ENCODE data around the gene TTI1. TPM values are rescaled to one million over a fixed set of nuclear protein-coding genes. Genes with fewer than 3 reads are reported as not detected.

TTI1 gene
- total and polyA plus RNA-seq, 2 of the 13 experiments (the other 11 are each of a cell fraction or from before 2014, with no cell fraction given), result 22.9 to 39.8 TPM

DNA sequence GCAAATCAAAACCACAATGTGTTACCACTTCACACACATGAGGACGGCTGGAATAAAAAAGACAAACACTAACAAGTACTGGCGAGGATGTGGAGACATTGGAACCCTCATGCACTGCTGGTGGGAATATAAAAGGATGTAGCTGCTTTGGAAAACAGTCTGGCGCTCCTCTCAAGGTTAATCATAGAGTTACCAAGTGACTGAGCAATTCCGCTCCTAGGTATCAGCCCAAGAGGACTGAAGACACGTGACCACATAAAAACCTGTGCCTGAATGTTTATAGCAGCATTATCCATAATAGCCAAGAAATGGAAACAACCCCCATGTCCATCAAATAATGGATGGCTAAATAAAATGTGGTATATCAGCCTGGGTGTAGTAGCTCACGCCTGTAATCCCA, 85.3 kb downstream of the TTI1 start:
- POLR2A ChIA-PET, result no interaction called here
- Histone ChIP-seq H2AFZ (ENCODE audit: low read length) (no peak overlapping the region), H3K27ac (ENCODE audit: extremely low read length, insufficient read depth, low read length) (no peak overlapping the region), H3K4me1 (ENCODE audit: insufficient read depth, low read length) (peaks cover 16% of the 10 kb centered on the region), H4K20me1 (ENCODE audit: insufficient read depth, low read length) (no peaks in the 10 kb centered on the region), H3K9me3 (ENCODE audit: low read length) (no peaks in the 10 kb centered on the region), H3K4me2 (ENCODE audit: low read depth, low read length) (no peak overlapping the region), H3K9ac (ENCODE audit: insufficient read depth, low read depth, low read length) (no peak overlapping the region), H3K36me3 (replicated peaks in 1 of 2; ENCODE audit: control insufficient read depth in 1 of 2, insufficient read depth in 2 of 2, low read length in 2 of 2) (no peaks in the 10 kb centered on the region), H3K79me2 (ENCODE audit: insufficient read depth, low read length) (no peaks in the 10 kb centered on the region), H3K27me3 (ENCODE audit: control insufficient read depth in 1 of 2, insufficient read depth in 2 of 2, low read length in 2 of 2) (peaks cover 1 to 8% of the 10 kb centered on the region in 2 experiments; a peak in 1 of 5 replicates), H3K4me3 (replicated peaks in 1 of 3; ENCODE audit: insufficient read depth in 1 of 3, low read depth in 2 of 3, low read length in 3 of 3) (no peak overlapping the region)
- ATAC-seq, result no peak
- in situ Hi-C loops (cut with HindIII; ENCODE audit: extremely low pct_ligation_motif_present, low pct_unique_long_range_greater_than_20kb) (no loop called here), intact Hi-C loops (cut with micrococcal nuclease; ENCODE audit: unreplicated experiment) (no loop called here)
- FAIRE-seq, result no peak
- DNase-seq (ENCODE audit: low spot score), result no peak
- TF ChIP-seq, protein P1, sequence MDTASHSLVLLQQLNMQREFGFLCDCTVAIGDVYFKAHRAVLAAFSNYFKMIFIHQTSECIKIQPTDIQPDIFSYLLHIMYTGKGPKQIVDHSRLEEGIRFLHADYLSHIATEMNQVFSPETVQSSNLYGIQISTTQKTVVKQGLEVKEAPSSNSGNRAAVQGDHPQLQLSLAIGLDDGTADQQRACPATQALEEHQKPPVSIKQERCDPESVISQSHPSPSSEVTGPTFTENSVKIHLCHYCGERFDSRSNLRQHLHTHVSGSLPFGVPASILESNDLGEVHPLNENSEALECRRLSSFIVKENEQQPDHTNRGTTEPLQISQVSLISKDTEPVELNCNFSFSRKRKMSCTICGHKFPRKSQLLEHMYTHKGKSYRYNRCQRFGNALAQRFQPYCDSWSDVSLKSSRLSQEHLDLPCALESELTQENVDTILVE (CRISPR knock-in tag; IDR thresholded peaks at IDR 0.05), result no peak
- CTCF ChIA-PET (ENCODE audit: low intra/inter-chr PET ratio, low total read pairs), result no interaction called here
- BruUV-seq (replicated peaks), result no TSS peak
- WGBS (ENCODE audit: low lambda C conversion rate), result 40% methylated on average over 6 of the region's 6 CpGs

DNA sequence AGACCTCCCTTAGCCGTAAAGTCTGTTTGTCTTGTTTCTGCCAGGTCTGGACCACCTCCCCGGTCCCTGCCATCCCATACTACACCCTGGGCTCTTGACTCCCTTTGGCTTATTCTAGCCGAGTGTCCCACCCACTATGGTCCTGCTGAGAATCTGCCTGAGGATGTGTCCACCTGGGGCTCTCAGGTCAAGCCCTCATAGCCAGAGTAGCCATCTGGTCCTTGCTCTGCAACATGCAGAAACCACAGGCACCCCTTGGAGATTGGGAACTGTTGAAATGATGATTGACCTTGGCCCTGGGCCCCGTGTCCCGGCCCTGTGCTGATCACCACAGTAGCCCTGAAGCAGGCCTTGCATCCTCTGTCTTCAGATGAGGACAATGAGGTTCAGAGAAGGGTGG, 86.3 kb downstream of the TTI1 start:
- DNase-seq (ENCODE audit: low spot score) (no peak), FAIRE-seq (no peak), ATAC-seq (no peak)
- no peaks in the 10 kb centered on the region for H3K36me3 ChIP-seq (replicated peaks in 1 of 2; ENCODE audit: control insufficient read depth in 1 of 2, insufficient read depth in 2 of 2, low read length in 2 of 2)
- no peak overlapping the region for H2AFZ ChIP-seq (ENCODE audit: low read length)
- intact Hi-C loops (cut with micrococcal nuclease; ENCODE audit: unreplicated experiment) (no loop called here), in situ Hi-C loops (cut with HindIII; ENCODE audit: extremely low pct_ligation_motif_present, low pct_unique_long_range_greater_than_20kb) (no loop called here)
- ChIA-PET POLR2A (no interaction called here), CTCF (ENCODE audit: low intra/inter-chr PET ratio, low total read pairs) (no interaction called here)
- no peak overlapping the region for H3K4me2 ChIP-seq (ENCODE audit: low read depth, low read length)
- no peaks in the 10 kb centered on the region for H4K20me1 ChIP-seq (ENCODE audit: insufficient read depth, low read length)
- H3K4me3 ChIP-seq (replicated peaks in 1 of 3; ENCODE audit: insufficient read depth in 1 of 3, low read depth in 2 of 3, low read length in 3 of 3), result no peak overlapping the region
- TF ChIP-seq JUND (CRISPR knock-in tag; IDR thresholded peaks at IDR 0.05), result no peak
- TF ChIP-seq ZFYVE20 (CRISPR knock-in tag; IDR thresholded peaks at IDR 0.05; ENCODE audit: borderline replicate concordance, low read depth), result no peak
- no peak for TF ChIP-seq MEIS2 (CRISPR knock-in tag; IDR thresholded peaks at IDR 0.05)
- no peak for TF ChIP-seq SRY (CRISPR knock-in tag; IDR thresholded peaks at IDR 0.05)
- TF ChIP-seq ZNF550 (CRISPR knock-in tag; IDR thresholded peaks at IDR 0.05; ENCODE audit: borderline replicate concordance), result no peak
- no peak for TF ChIP-seq ZNF569 (CRISPR knock-in tag; IDR thresholded peaks at IDR 0.05; ENCODE audit: borderline replicate concordance)
- TF ChIP-seq, protein P2, sequence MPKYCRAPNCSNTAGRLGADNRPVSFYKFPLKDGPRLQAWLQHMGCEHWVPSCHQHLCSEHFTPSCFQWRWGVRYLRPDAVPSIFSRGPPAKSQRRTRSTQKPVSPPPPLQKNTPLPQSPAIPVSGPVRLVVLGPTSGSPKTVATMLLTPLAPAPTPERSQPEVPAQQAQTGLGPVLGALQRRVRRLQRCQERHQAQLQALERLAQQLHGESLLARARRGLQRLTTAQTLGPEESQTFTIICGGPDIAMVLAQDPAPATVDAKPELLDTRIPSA (CRISPR knock-in tag; IDR thresholded peaks at IDR 0.05; ENCODE audit: borderline replicate concordance), result no peak
- TF ChIP-seq, protein P3, sequence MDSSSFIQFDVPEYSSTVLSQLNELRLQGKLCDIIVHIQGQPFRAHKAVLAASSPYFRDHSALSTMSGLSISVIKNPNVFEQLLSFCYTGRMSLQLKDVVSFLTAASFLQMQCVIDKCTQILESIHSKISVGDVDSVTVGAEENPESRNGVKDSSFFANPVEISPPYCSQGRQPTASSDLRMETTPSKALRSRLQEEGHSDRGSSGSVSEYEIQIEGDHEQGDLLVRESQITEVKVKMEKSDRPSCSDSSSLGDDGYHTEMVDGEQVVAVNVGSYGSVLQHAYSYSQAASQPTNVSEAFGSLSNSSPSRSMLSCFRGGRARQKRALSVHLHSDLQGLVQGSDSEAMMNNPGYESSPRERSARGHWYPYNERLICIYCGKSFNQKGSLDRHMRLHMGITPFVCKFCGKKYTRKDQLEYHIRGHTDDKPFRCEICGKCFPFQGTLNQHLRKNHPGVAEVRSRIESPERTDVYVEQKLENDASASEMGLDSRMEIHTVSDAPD (CRISPR knock-in tag; IDR thresholded peaks at IDR 0.05), result no peak
- TF ChIP-seq ZNF256 (CRISPR knock-in tag; conservative IDR thresholded peaks at IDR 0.05), result no peak
- no peak for TF ChIP-seq HNRNPUL1 (IDR thresholded peaks at IDR 0.05; ENCODE audit: low read depth, low read length)
- no peaks in the 10 kb centered on the region for H3K9me3 ChIP-seq (ENCODE audit: low read length)
- no peak overlapping the region for H3K27ac ChIP-seq (ENCODE audit: extremely low read length, insufficient read depth, low read length)
- 18% methylated on average over 5 of the region's 5 CpGs for WGBS (ENCODE audit: low lambda C conversion rate)
- no TSS peak for BruUV-seq (replicated peaks)
- no peaks in the 10 kb centered on the region for H3K79me2 ChIP-seq (ENCODE audit: insufficient read depth, low read length)
- no peak overlapping the region for H3K9ac ChIP-seq (ENCODE audit: insufficient read depth, low read depth, low read length)
- H3K4me1 ChIP-seq (ENCODE audit: insufficient read depth, low read length), result peaks cover 16% of the 10 kb centered on the region
- peaks cover 1 to 8% of the 10 kb centered on the region in 2 experiments; a peak in 1 of 5 replicates for H3K27me3 ChIP-seq (ENCODE audit: control insufficient read depth in 1 of 2, insufficient read depth in 2 of 2, low read length in 2 of 2)

Measured in HepG2 (cell line).